H9 (cell line): ENCODE measurements around the gene KPNA1. TPM values are rescaled to one million over a fixed set of nuclear protein-coding genes. Genes with fewer than 3 reads are reported as not detected.

Source experiments
- DNase-seq: peaks from one replicate; pipeline ENCODE4 v3.0.0-alpha.2; 2017
- H2AFZ ChIP-seq: one replicate; pipeline ENCODE4 v1.6.1; 2013; ENCODE audit warnings: mild to moderate bottlenecking, low read length, control low read depth, moderate library complexity
- H2AK5ac ChIP-seq: 2 replicates; pipeline ENCODE4 v1.6.1; 2013; ENCODE audit warnings: low read length, control low read depth, mixed read lengths; ENCODE audit not compliant: insufficient read length
- H2BK120ac ChIP-seq: one replicate; pipeline ENCODE4 v1.6.1; 2013; ENCODE audit warnings: low read depth, mild to moderate bottlenecking, low read length, control low read depth, inconsistent platforms; ENCODE audit not compliant: poor library complexity, severe bottlenecking
- H2BK12ac ChIP-seq: 2 replicates; pipeline ENCODE4 v1.6.1; 2013; ENCODE audit warnings: low read length, control low read depth, mixed read lengths, low read depth; ENCODE audit not compliant: insufficient read length
- H2BK15ac ChIP-seq: 2 replicates; pipeline ENCODE4 v1.6.1; 2013; ENCODE audit warnings: low read depth, low read length, control low read depth
- H2BK20ac ChIP-seq: one replicate; pipeline ENCODE4 v1.6.1; 2013; ENCODE audit warnings: low read depth, mild to moderate bottlenecking, low read length, control low read depth, inconsistent platforms; ENCODE audit not compliant: poor library complexity, severe bottlenecking
- H2BK5ac ChIP-seq: 2 replicates; pipeline ENCODE4 v1.6.1; 2013; ENCODE audit warnings: low read length, control low read depth, mixed read lengths; ENCODE audit not compliant: insufficient read length
- H3K14ac ChIP-seq: 2 replicates; pipeline ENCODE4 v1.6.1; 2013; ENCODE audit warnings: low read length, control low read depth; ENCODE audit not compliant: insufficient read depth
- H3K18ac ChIP-seq: 2 replicates; pipeline ENCODE4 v1.6.1; 2013; ENCODE audit warnings: low read depth, mild to moderate bottlenecking, mixed read lengths, low read length, control low read depth; ENCODE audit not compliant: insufficient read length
- H3K23ac ChIP-seq: 2 replicates; pipeline ENCODE4 v1.6.1; 2013; ENCODE audit warnings: low read length, control low read depth, mixed read lengths, low read depth; ENCODE audit not compliant: insufficient read length
- H3K23me2 ChIP-seq: 2 replicates; pipeline ENCODE4 v1.6.1; 2013; ENCODE audit warnings: low read depth, mild to moderate bottlenecking, mixed read lengths, low read length, control low read depth; ENCODE audit not compliant: insufficient read length, poor library complexity, severe bottlenecking
- H3K27ac ChIP-seq: 2 replicates; pipeline ENCODE4 v1.5.1; 2013; ENCODE audit warnings: low read length, control low read depth, mixed read lengths, low read depth; ENCODE audit not compliant: insufficient read length
- H3K27me3 ChIP-seq: 2 replicates; pipeline ENCODE4 v1.6.1; 2013; ENCODE audit warnings: low read length, control low read depth, inconsistent platforms; ENCODE audit not compliant: insufficient read depth
- H3K4ac ChIP-seq: 2 replicates; pipeline ENCODE4 v1.6.1; 2013; ENCODE audit warnings: low read depth, mild to moderate bottlenecking, control low read depth, inconsistent platforms, low read length, moderate library complexity
- H3K4me1 ChIP-seq: 2 replicates; pipeline ENCODE4 v1.6.1; 2013; ENCODE audit warnings: low read length, control low read depth, inconsistent platforms; ENCODE audit not compliant: insufficient read depth
- H3K4me2 ChIP-seq: 2 replicates; pipeline ENCODE4 v1.6.1; 2013; ENCODE audit warnings: low read length, control low read depth, mixed read lengths; ENCODE audit not compliant: insufficient read length, insufficient read depth
- H3K56ac ChIP-seq: 2 replicates; pipeline ENCODE4 v1.6.1; 2013; ENCODE audit warnings: low read depth, mild to moderate bottlenecking, mixed read lengths, low read length, control low read depth; ENCODE audit not compliant: insufficient read length
- H3K79me1 ChIP-seq: 2 replicates; pipeline ENCODE4 v1.6.1; 2013; ENCODE audit warnings: low read depth, mild to moderate bottlenecking, moderate library complexity, low read length, control low read depth, inconsistent platforms; ENCODE audit not compliant: insufficient read depth, poor library complexity, severe bottlenecking
- H3K79me2 ChIP-seq: 2 replicates; pipeline ENCODE4 v1.6.1; 2013; ENCODE audit warnings: low read length, control low read depth, inconsistent platforms; ENCODE audit not compliant: insufficient read depth
- H3K9ac ChIP-seq: 2 replicates; pipeline ENCODE4 v1.6.1; 2013; ENCODE audit warnings: low read length, control low read depth, mixed read lengths; ENCODE audit not compliant: insufficient read length; ENCODE audit errors: extremely low read depth
- H3K9me3 ChIP-seq: one replicate; pipeline ENCODE4 v1.6.1; 2013; ENCODE audit warnings: low read depth, low read length, inconsistent platforms; ENCODE audit not compliant: control insufficient read depth
- H3T11ph ChIP-seq: one replicate; pipeline ENCODE4 v1.6.1; 2013; ENCODE audit warnings: mild to moderate bottlenecking, low read length, control low read depth, inconsistent platforms
- H4K20me1 ChIP-seq: one replicate; pipeline ENCODE4 v1.6.1; 2013; ENCODE audit not compliant: control insufficient read depth, insufficient read length, insufficient read depth
- H4K5ac ChIP-seq: 2 replicates; pipeline ENCODE4 v1.6.1; 2013; ENCODE audit warnings: low read depth, mild to moderate bottlenecking, mixed read lengths, low read length, control low read depth; ENCODE audit not compliant: insufficient read length
- H4K8ac ChIP-seq: replicated peaks from 2 replicates; pipeline ENCODE4 v1.6.1; 2013; ENCODE audit warnings: low read length, control low read depth, mixed read lengths, low read depth; ENCODE audit not compliant: insufficient read length
- H4K91ac ChIP-seq: 2 replicates; pipeline ENCODE4 v1.6.1; 2013; ENCODE audit warnings: low read depth, mild to moderate bottlenecking, moderate library complexity, mixed read lengths, low read length, control low read depth; ENCODE audit not compliant: insufficient read length
- H3K27ac Mint-ChIP-seq, 3 experiments: 2 replicates in 2 of 3; 3 replicates in 1 of 3; pipeline ENCODE4 v1.8.0; 2020 to 2021; ENCODE audit warnings: mixed read lengths in 3 of 3, mild to moderate bottlenecking in 1 of 3, moderate library complexity in 1 of 3
- H3K27me3 Mint-ChIP-seq: 2 replicates; pipeline ENCODE4 v1.8.0; 2021; ENCODE audit warnings: low read depth, mild to moderate bottlenecking, moderate library complexity, mixed read lengths
- H3K36me3 Mint-ChIP-seq, 3 experiments: 2 replicates in 2 of 3; 3 replicates in 1 of 3; pipeline ENCODE4 v1.8.0; 2020 to 2021; ENCODE audit warnings: low read depth in 3 of 3, mixed read lengths in 3 of 3; ENCODE audit not compliant: insufficient read depth in 1 of 3
- H3K4me1 Mint-ChIP-seq, 2 experiments: 2 replicates each; pipeline ENCODE4 v1.8.0; 2020; ENCODE audit warnings: mixed read lengths in 2 of 2
- H3K4me3 Mint-ChIP-seq, 2 experiments: 2 replicates in 1 of 2; 3 replicates in 1 of 2; pipeline ENCODE4 v1.8.0; 2020 to 2021; ENCODE audit warnings: mild to moderate bottlenecking in 2 of 2, mixed read lengths in 2 of 2, moderate library complexity in 1 of 2
- H3K9me3 Mint-ChIP-seq, 2 experiments: 2 replicates in 1 of 2; 3 replicates in 1 of 2; pipeline ENCODE4 v1.8.0; 2020; ENCODE audit warnings: mild to moderate bottlenecking in 2 of 2, mixed read lengths in 2 of 2, moderate library complexity in 1 of 2
- CTCF ChIP-seq: fragments of 200-600 bp; sonication (generic); conservative IDR thresholded peaks from 3 replicates; pipeline ENCODE4 v1.8.0; 2021; ENCODE audit warnings: antibody characterized with exemption, mild to moderate bottlenecking
- WGBS: extraction: QIAGEN DNeasy Blood & Tissue Kit; methylation state at CpG from one replicate; pipeline ENCODE4 v1.1.7; 2013; ENCODE audit warnings: missing lambda C conversion rate, low lambda C conversion rate, mixed read lengths; ENCODE audit not compliant: insufficient read length; ENCODE audit errors: extremely low coverage; 5-methylcytosine and 5-hydroxymethylcytosine counted together
- total RNA-seq: library from RNA; stranded (reverse); gene quantifications from 2 replicates; pipeline ENCODE4 v1.2.1, GENCODE V29; 2021

Gene KPNA1
- total RNA-seq, 1 experiment from 2014 or later = 71.7 TPM

GRCh38 chr3:122462406-122462805 lies 52.3 kb downstream of the KPNA1 start:
- Histone ChIP-seq H3K4me1 (no peaks in the 10 kb centered on the region), H3K9ac (no peak overlapping the region), H2BK120ac (no peak overlapping the region), H3K4me2 (no peak overlapping the region), H3K23me2 (no peaks in the 10 kb centered on the region), H3T11ph (no peak overlapping the region), H2BK5ac (no peak overlapping the region), H3K56ac (no peak overlapping the region), H3K79me1 (peaks cover 2% of the 10 kb centered on the region), H2BK12ac (no peak overlapping the region), H2BK15ac (no peak overlapping the region), H3K79me2 (no peaks in the 10 kb centered on the region), H2AK5ac (no peak overlapping the region), H3K14ac (no peak overlapping the region), H3K9me3 (no peaks in the 10 kb centered on the region), H2AFZ (no peak overlapping the region), H3K4ac (no peak overlapping the region), H3K27me3 (no peaks in the 10 kb centered on the region), H4K8ac (no peak overlapping the region), H4K91ac (no peak overlapping the region), H3K18ac (no peak overlapping the region), H3K23ac (no peak overlapping the region), H4K20me1 (no peaks in the 10 kb centered on the region), H2BK20ac (no peak overlapping the region), H4K5ac (no peak overlapping the region), H3K27ac (no peak overlapping the region)
- H3K9me3 Mint-ChIP-seq = no peaks in the 10 kb centered on the region
- no CpG with 5 or more reads among the region's 1 CpG for WGBS
- no peaks in the 10 kb centered on the region for H3K27me3 Mint-ChIP-seq
- TF ChIP-seq CTCF = no peak
- H3K4me3 Mint-ChIP-seq = no peak overlapping the region
- H3K4me1 Mint-ChIP-seq = peaks cover 3% of the 10 kb centered on the region in 2 experiments
- no peak for DNase-seq
- H3K27ac Mint-ChIP-seq = no peak overlapping the region
- H3K36me3 Mint-ChIP-seq = peaks cover 9 to 67% (median 46%) of the 10 kb centered on the region in 3 experiments; a peak in 6 of 7 replicates
